Sigmoid colon (tissue), 7 donors: ENCODE results near the gene SETD1B. TPM values are rescaled to one million over a fixed set of nuclear protein-coding genes. Genes with fewer than 3 reads are reported as not detected.
"Not testable (repeated sequence)": the region's sequence is repeated elsewhere in the genome, so short reads cannot be mapped to it uniquely, and the experiment has no call there.

Experiments used
- DNase-seq: peaks from one replicate; pipeline ENCODE4 v3.0.0-alpha.2; 2019
- H3K27ac ChIP-seq, 4 donors: fragments of 200-600 bp; sonication (generic); one replicate each; pipeline ENCODE4 v1.5.1; 2016 to 2019; ENCODE audit warnings: mild to moderate bottlenecking in 1 of 4
- H3K27me3 ChIP-seq, 3 donors: fragments of 200-600 bp; sonication (generic); one replicate each; pipeline ENCODE4 v1.5.1; 2019; ENCODE audit warnings: mild to moderate bottlenecking in 1 of 3
- H3K36me3 ChIP-seq, 4 donors: fragments of 200-600 bp; sonication (generic); one replicate each; pipeline ENCODE4 v1.5.1; 2016 to 2019
- H3K4me1 ChIP-seq, 4 donors: fragments of 200-600 bp; sonication (generic); one replicate each; pipeline ENCODE4 v1.5.1; 2017 to 2019
- H3K4me3 ChIP-seq, 4 donors: fragments of 200-600 bp; sonication (generic); one replicate each; pipeline ENCODE4 v1.5.1; 2017 to 2019; ENCODE audit warnings: mild to moderate bottlenecking in 2 of 4, moderate library complexity in 1 of 4
- H3K9me3 ChIP-seq, 4 donors: fragments of 200-600 bp in 3 of 4; sonication (generic) in 3 of 4; one replicate each; pipeline versions ENCODE4 v1.5.1 to v1.6.1; 2013 to 2019
- CTCF ChIP-seq, 4 experiments: fragments of 450-650 bp in 3 of 4; fragments of 200-600 bp in 1 of 4; IDR thresholded peaks; one replicate each; pipeline ENCODE4 v1.5.1; 2016 to 2019; ENCODE audit warnings: antibody characterized with exemption in 4 of 4, mild to moderate bottlenecking in 3 of 4, moderate library complexity in 2 of 4
- EP300 ChIP-seq, 4 donors: sonication (generic); formaldehyde crosslinking; IDR thresholded peaks; one replicate each; pipeline ENCODE4 v1.6.1; 2017; ENCODE audit warnings: antibody characterized with exemption in 4 of 4
- POLR2A ChIP-seq, 2 donors: fragments of 450-650 bp; IDR thresholded peaks; one replicate each; pipeline ENCODE4 v1.6.1; 2016; ENCODE audit warnings: antibody characterized with exemption in 2 of 2, mild to moderate bottlenecking in 2 of 2, moderate library complexity in 2 of 2
- POLR2AphosphoS5 ChIP-seq, 4 donors: sonication (generic); formaldehyde crosslinking; IDR thresholded peaks; one replicate each; pipeline ENCODE4 v1.6.1; 2017; ENCODE audit warnings: antibody characterized with exemption in 4 of 4
- WGBS, 2 donors: extraction: QIAGEN DNeasy Blood & Tissue Kit; methylation state at CpG; one replicate each; pipeline ENCODE4 v1.1.7; 2013; 5-methylcytosine and 5-hydroxymethylcytosine counted together
- intact Hi-C: fragments of 100-400 bp; cut with DNase I; formaldehyde crosslinking; loops from one replicate; pipeline ENCODE4 v1.15.1; 2023
- polyA plus RNA-seq, 3 donors: library from polyadenylated mRNA; stranded (reverse); fragments of 200-250 nt; gene quantifications; one replicate each; pipeline ENCODE4 v1.2.3, GENCODE V29; 2013
- total RNA-seq, 4 donors: library from RNA; depleted of rRNA; stranded (reverse); fragments of >200 nt; gene quantifications; one replicate each; pipeline ENCODE4 v1.1.0, GENCODE V29; 2016
- donor health status: healthy with polysubstance abuse.
- donor health status: Bipolar disorder and iron deficiency.
- donor health status: healthy.

The SETD1B gene
- total and polyA plus RNA-seq, 7 donors, result 2.4 to 16.9 (median 8.2) TPM

GRCh38 chr12:121861636-121862254 lies 57.9 kb downstream of the SETD1B start:
- no peak for TF ChIP-seq EP300 (IDR thresholded peaks at IDR 0.05)
- Histone ChIP-seq H3K36me3 (no peaks in the 10 kb centered on the region), H3K9me3 (no peaks in the 10 kb centered on the region), H3K4me3 (no peak overlapping the region), H3K4me1 (peaks cover 0 to 31% (median 27%) of the 10 kb centered on the region in 4 donors), H3K27me3 (no peaks in the 10 kb centered on the region), H3K27ac (peak overlapping the region in 3 of 4 donors; percentile 35 to 94 (median 39))
- 58 to 62% methylated on average over 11 of the region's 11 CpGs for WGBS, 2 donors
- intact Hi-C loops, result no loop called here
- DNase-seq, result no peak

GRCh38 chr12:121866331-121866730 lies 62.5 kb downstream of the SETD1B start:
- 73 to 80% methylated on average over 4 of the region's 4 CpGs for WGBS, 2 donors
- H3K4me3 ChIP-seq, result no peak overlapping the region
- intact Hi-C loops, result no loop called here
- no peaks in the 10 kb centered on the region for H3K27me3 ChIP-seq
- no peak overlapping the region for H3K27ac ChIP-seq
- H3K36me3 ChIP-seq, result no peaks in the 10 kb centered on the region
- DNase-seq, result no peak
- no peaks in the 10 kb centered on the region for H3K9me3 ChIP-seq
- TF ChIP-seq POLR2AphosphoS5 (IDR thresholded peaks at IDR 0.05) (no peak), CTCF (IDR thresholded peaks at IDR 0.05) (no peak), POLR2A (IDR thresholded peaks at IDR 0.05) (no peak), EP300 (IDR thresholded peaks at IDR 0.05) (no peak)
- H3K4me1 ChIP-seq, result no peaks in the 10 kb centered on the region

- DNase-seq, H3K27ac ChIP-seq, H3K9me3 ChIP-seq, H3K4me3 ChIP-seq, intact Hi-C loops, H3K27me3 ChIP-seq, H3K36me3 ChIP-seq: not testable (repeated sequence)
- 92 to 93% methylated on average over 8 of the region's 8 CpGs for WGBS, 2 donors
- H3K4me1 ChIP-seq, result peaks cover 0 to 19% (median 16%) of the 10 kb centered on the region in 4 donors
Measured at GRCh38 chr12:121869229-121869628, 65.4 kb downstream of the SETD1B start.

GRCh38 chr12:121871467-121871866 lies 67.7 kb downstream of the SETD1B start:
- Histone ChIP-seq H3K9me3 (no peaks in the 10 kb centered on the region), H3K36me3 (no peaks in the 10 kb centered on the region), H3K4me1 (peaks cover 0 to 19% (median 16%) of the 10 kb centered on the region in 4 donors), H3K27me3 (no peaks in the 10 kb centered on the region), H3K4me3 (no peak overlapping the region), H3K27ac (peak overlapping the region in 2 of 4 donors; percentile 2 to 86)
- TF ChIP-seq POLR2AphosphoS5 (IDR thresholded peaks at IDR 0.05), result no peak
- TF ChIP-seq POLR2A (IDR thresholded peaks at IDR 0.05), result no peak
- TF ChIP-seq EP300 (IDR thresholded peaks at IDR 0.05), result no peak
- no peak for TF ChIP-seq CTCF (IDR thresholded peaks at IDR 0.05)
- intact Hi-C loops, result no loop called here
- no peak for DNase-seq
- 55 to 70% methylated on average over 3 of the region's 3 CpGs for WGBS, 2 donors

GRCh38 chr12:121872546-121873215 lies 68.9 kb downstream of the SETD1B start:
- DNase-seq, result peak; percentile 94
- 44 to 65% methylated on average over 5 of the region's 5 CpGs for whole genome bisulfite sequencing, 2 donors
- Histone ChIP-seq H3K27me3 (no peaks in the 10 kb centered on the region), H3K36me3 (no peaks in the 10 kb centered on the region), H3K9me3 (no peaks in the 10 kb centered on the region), H3K4me1 (peaks cover 0 to 19% (median 16%) of the 10 kb centered on the region in 4 donors), H3K4me3 (no peak overlapping the region), H3K27ac (peak overlapping the region; percentile 49 to 86 (median 72))
- intact Hi-C loops, result no loop called here
- TF ChIP-seq CTCF (IDR thresholded peaks at IDR 0.05) (no peak), EP300 (IDR thresholded peaks at IDR 0.05) (peak in 1 of 4 donors; percentile 14), POLR2AphosphoS5 (IDR thresholded peaks at IDR 0.05) (peak in 3 of 4 donors; percentile 57 to 66 (median 61))
